Neural cell (in vitro differentiated cells): Measurements from ENCODE around the gene TDRKH. TPM values are rescaled to one million over a fixed set of nuclear protein-coding genes. Genes with fewer than 3 reads are reported as not detected.

Experiments used
- H2AFZ ChIP-seq: fragments of 200-600, 300-800 bp; sonication (generic), shearing (Covaris generic); 2 replicates; pipeline ENCODE4 v1.6.0; 2014; ENCODE audit warnings: low read depth, mild to moderate bottlenecking, antibody characterized with exemption, low read length, moderate library complexity
- H3F3A ChIP-seq: fragments of 200-600 bp; shearing (Covaris generic); 2 replicates; pipeline ENCODE4 v1.6.1; 2016; ENCODE audit warnings: mild to moderate bottlenecking, moderate library complexity, mixed read lengths, antibody characterized with exemption, low read length; ENCODE audit not compliant: insufficient read depth, poor library complexity, severe bottlenecking
- H3K27ac ChIP-seq: fragments of 200-600, 300-800 bp; sonication (generic), shearing (Covaris generic); 2 replicates; pipeline ENCODE4 v1.5.1; 2014; ENCODE audit warnings: mild to moderate bottlenecking, low read length, moderate library complexity
- H3K27me3 ChIP-seq: fragments of 300-800, 200-600 bp; sonication (generic), shearing (Covaris generic); 2 replicates; pipeline ENCODE4 v1.6.0; 2014; ENCODE audit warnings: mild to moderate bottlenecking, low read depth, low read length, moderate library complexity; ENCODE audit not compliant: insufficient read depth
- H3K36me3 ChIP-seq: fragments of 300-800, 200-600 bp; sonication (generic), shearing (Covaris generic); 2 replicates; pipeline ENCODE4 v1.5.1; 2014; ENCODE audit warnings: mild to moderate bottlenecking, antibody characterized with exemption, low read length, moderate library complexity; ENCODE audit not compliant: insufficient read depth
- H3K4me2 ChIP-seq: fragments of 300-800, 200-600 bp; sonication (generic), shearing (Covaris generic); 2 replicates; pipeline ENCODE4 v1.6.0; 2014; ENCODE audit warnings: mild to moderate bottlenecking, low read length
- H3K4me3 ChIP-seq: fragments of 300-800, 200-600 bp; sonication (generic), shearing (Covaris generic); 2 replicates; pipeline ENCODE4 v1.5.1; 2014; ENCODE audit warnings: mild to moderate bottlenecking, low read length, moderate library complexity
- H3K79me2 ChIP-seq: fragments of 200-600 bp; shearing (Covaris generic); replicated peaks from 2 replicates; pipeline ENCODE4 v1.6.0; 2014; ENCODE audit warnings: mild to moderate bottlenecking, low read length, moderate library complexity; ENCODE audit not compliant: insufficient read depth
- H3K9ac ChIP-seq: fragments of 300-800, 200-600 bp; sonication (generic), shearing (Covaris generic); 2 replicates; pipeline ENCODE4 v1.6.1; 2016; ENCODE audit warnings: mild to moderate bottlenecking, low read length, mixed read lengths
- H3K9me2 ChIP-seq: fragments of 200-600 bp; shearing (Covaris generic); 2 replicates; pipeline ENCODE4 v1.6.1; 2016; ENCODE audit warnings: mild to moderate bottlenecking, low read length, mixed read lengths; ENCODE audit not compliant: insufficient read depth
- H3K9me3 ChIP-seq: fragments of 200-600, 300-800 bp; sonication (generic), shearing (Covaris generic); 2 replicates; pipeline ENCODE4 v1.6.1; 2016; ENCODE audit warnings: mild to moderate bottlenecking, mixed run types, low read length, moderate library complexity, mixed read lengths
- H4K20me1 ChIP-seq: fragments of 200-600 bp; shearing (Covaris generic); 2 replicates; pipeline ENCODE4 v1.6.1; 2016; ENCODE audit warnings: mild to moderate bottlenecking, mixed run types; ENCODE audit not compliant: insufficient read depth
- EP300 ChIP-seq: fragments of 450-650 bp; conservative IDR thresholded peaks from 2 replicates; pipeline ENCODE4 v1.6.1; 2014; ENCODE audit warnings: antibody characterized with exemption, mild to moderate bottlenecking, moderate library complexity; ENCODE audit not compliant: poor library complexity, severe bottlenecking
- EZH2 ChIP-seq: fragments of 200-600, 300-800 bp; shearing (Covaris generic), sonication (generic); IDR thresholded peaks from 2 replicates; pipeline ENCODE4 v1.6.1; 2014; ENCODE audit warnings: antibody characterized with exemption, low read length, borderline replicate concordance, mild to moderate bottlenecking; ENCODE audit not compliant: insufficient read depth, poor library complexity, severe bottlenecking
- MXI1 ChIP-seq: fragments of 450-650 bp; conservative IDR thresholded peaks from 2 replicates; pipeline ENCODE4 v1.6.1; 2014; ENCODE audit warnings: antibody characterized with exemption, mild to moderate bottlenecking; ENCODE audit not compliant: poor library complexity, severe bottlenecking
- POLR2AphosphoS5 ChIP-seq: IDR thresholded peaks from 2 replicates; pipeline ENCODE4 v1.6.1; 2012
- RAD21 ChIP-seq: fragments of 450-650 bp; conservative IDR thresholded peaks from 2 replicates; pipeline ENCODE4 v1.6.1; 2014; ENCODE audit warnings: antibody characterized with exemption, mild to moderate bottlenecking, moderate library complexity
- SMC3 ChIP-seq: fragments of 450-650 bp; conservative IDR thresholded peaks from 2 replicates; pipeline ENCODE4 v1.6.1; 2014; ENCODE audit warnings: antibody characterized with exemption, mild to moderate bottlenecking, moderate library complexity; ENCODE audit not compliant: poor library complexity
- TAF1 ChIP-seq: IDR thresholded peaks from 2 replicates; pipeline ENCODE4 v1.6.1; 2012; ENCODE audit warnings: low read depth
- polyA plus RNA-seq: library from polyadenylated mRNA; depleted of rRNA; stranded (reverse); fragments of >200 nt; gene quantifications from 2 replicates; pipeline ENCODE4 v1.2.3, GENCODE V29; 2014
- TF ChIP-seq, protein P1 (sequence below): IDR thresholded peaks from 2 replicates; pipeline ENCODE4 v1.6.1; 2012; ENCODE audit warnings: borderline replicate concordance
- TF ChIP-seq, protein P2 (sequence below): fragments of 450-650 bp; IDR thresholded peaks from 2 replicates; pipeline ENCODE4 v1.5.1; 2014; ENCODE audit warnings: antibody characterized with exemption, mild to moderate bottlenecking, moderate library complexity; ENCODE audit not compliant: poor library complexity, severe bottlenecking

TDRKH gene
- polyA plus RNA-seq, 1 donor from 2014 or later, result 19.5 TPM

GRCh38 chr1:151838222-151839081 is 48.2 kb upstream of the TDRKH start:
- H3K79me2 ChIP-seq, result no peaks in the 10 kb centered on the region
- no peaks in the 10 kb centered on the region for H3K9me2 ChIP-seq
- no peaks in the 10 kb centered on the region for H3K36me3 ChIP-seq
- peak overlapping the region; percentile 33 for H3K4me3 ChIP-seq
- H3K9ac ChIP-seq, result no peak overlapping the region
- H3K27me3 ChIP-seq, result peaks cover 57% of the 10 kb centered on the region
- no peak for TF ChIP-seq SMC3
- peak; percentile 76 for TF ChIP-seq EZH2
- H2AFZ ChIP-seq, result no peak overlapping the region
- no peaks in the 10 kb centered on the region for H3F3A ChIP-seq
- H3K27ac ChIP-seq, result no peak overlapping the region
- H4K20me1 ChIP-seq, result no peaks in the 10 kb centered on the region
- no peak overlapping the region for H3K4me2 ChIP-seq
- H3K9me3 ChIP-seq, result no peaks in the 10 kb centered on the region

DNA sequence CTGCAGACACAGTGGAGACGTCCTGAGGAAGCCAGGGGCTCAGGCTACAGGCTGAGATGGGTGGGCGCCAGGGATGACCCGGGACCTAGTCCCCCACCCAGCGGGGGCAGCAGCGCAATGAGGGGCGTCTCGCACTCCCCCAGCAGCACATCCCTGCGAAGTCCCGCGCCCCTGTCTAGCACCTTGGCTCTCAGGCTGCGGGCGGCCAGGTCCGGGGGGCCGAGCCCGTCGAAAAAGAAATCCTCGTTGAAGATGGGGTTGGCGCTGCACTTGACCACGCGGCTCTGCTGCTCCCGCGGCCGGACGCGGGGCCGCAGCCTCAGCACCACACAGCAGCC is 47.6 kb upstream of the TDRKH start:
- Histone ChIP-seq H3K4me3 (no peak overlapping the region), H3K9ac (no peak overlapping the region)

More for the DNA sequence above, 47.6 kb upstream of the TDRKH start:
- no peak overlapping the region for H3K4me2 ChIP-seq
- H2AFZ ChIP-seq, result no peak overlapping the region
- TF ChIP-seq EP300 (no peak), RAD21 (no peak), MXI1 (no peak), TAF1 (no peak), SMC3 (no peak), EZH2 (no peak), POLR2AphosphoS5 (no peak)
- TF ChIP-seq, protein P1, sequence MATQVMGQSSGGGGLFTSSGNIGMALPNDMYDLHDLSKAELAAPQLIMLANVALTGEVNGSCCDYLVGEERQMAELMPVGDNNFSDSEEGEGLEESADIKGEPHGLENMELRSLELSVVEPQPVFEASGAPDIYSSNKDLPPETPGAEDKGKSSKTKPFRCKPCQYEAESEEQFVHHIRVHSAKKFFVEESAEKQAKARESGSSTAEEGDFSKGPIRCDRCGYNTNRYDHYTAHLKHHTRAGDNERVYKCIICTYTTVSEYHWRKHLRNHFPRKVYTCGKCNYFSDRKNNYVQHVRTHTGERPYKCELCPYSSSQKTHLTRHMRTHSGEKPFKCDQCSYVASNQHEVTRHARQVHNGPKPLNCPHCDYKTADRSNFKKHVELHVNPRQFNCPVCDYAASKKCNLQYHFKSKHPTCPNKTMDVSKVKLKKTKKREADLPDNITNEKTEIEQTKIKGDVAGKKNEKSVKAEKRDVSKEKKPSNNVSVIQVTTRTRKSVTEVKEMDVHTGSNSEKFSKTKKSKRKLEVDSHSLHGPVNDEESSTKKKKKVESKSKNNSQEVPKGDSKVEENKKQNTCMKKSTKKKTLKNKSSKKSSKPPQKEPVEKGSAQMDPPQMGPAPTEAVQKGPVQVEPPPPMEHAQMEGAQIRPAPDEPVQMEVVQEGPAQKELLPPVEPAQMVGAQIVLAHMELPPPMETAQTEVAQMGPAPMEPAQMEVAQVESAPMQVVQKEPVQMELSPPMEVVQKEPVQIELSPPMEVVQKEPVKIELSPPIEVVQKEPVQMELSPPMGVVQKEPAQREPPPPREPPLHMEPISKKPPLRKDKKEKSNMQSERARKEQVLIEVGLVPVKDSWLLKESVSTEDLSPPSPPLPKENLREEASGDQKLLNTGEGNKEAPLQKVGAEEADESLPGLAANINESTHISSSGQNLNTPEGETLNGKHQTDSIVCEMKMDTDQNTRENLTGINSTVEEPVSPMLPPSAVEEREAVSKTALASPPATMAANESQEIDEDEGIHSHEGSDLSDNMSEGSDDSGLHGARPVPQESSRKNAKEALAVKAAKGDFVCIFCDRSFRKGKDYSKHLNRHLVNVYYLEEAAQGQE, result no peak
- TF ChIP-seq, protein P2, sequence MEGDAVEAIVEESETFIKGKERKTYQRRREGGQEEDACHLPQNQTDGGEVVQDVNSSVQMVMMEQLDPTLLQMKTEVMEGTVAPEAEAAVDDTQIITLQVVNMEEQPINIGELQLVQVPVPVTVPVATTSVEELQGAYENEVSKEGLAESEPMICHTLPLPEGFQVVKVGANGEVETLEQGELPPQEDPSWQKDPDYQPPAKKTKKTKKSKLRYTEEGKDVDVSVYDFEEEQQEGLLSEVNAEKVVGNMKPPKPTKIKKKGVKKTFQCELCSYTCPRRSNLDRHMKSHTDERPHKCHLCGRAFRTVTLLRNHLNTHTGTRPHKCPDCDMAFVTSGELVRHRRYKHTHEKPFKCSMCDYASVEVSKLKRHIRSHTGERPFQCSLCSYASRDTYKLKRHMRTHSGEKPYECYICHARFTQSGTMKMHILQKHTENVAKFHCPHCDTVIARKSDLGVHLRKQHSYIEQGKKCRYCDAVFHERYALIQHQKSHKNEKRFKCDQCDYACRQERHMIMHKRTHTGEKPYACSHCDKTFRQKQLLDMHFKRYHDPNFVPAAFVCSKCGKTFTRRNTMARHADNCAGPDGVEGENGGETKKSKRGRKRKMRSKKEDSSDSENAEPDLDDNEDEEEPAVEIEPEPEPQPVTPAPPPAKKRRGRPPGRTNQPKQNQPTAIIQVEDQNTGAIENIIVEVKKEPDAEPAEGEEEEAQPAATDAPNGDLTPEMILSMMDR, result no peak
- H3K36me3 ChIP-seq, result no peaks in the 10 kb centered on the region
- no peaks in the 10 kb centered on the region for H3F3A ChIP-seq
- H3K79me2 ChIP-seq, result no peaks in the 10 kb centered on the region
- peaks cover 57% of the 10 kb centered on the region for H3K27me3 ChIP-seq
- no peaks in the 10 kb centered on the region for H4K20me1 ChIP-seq
- no peak overlapping the region for H3K27ac ChIP-seq
- no peaks in the 10 kb centered on the region for H3K9me2 ChIP-seq
- no peaks in the 10 kb centered on the region for H3K9me3 ChIP-seq
